ENCODE data around the gene SPRR1A.

GRCh38 chr1:152953761-152954160, 30.1 kb upstream of the SPRR1A start:
- TF ChIP-seq, protein P1, sequence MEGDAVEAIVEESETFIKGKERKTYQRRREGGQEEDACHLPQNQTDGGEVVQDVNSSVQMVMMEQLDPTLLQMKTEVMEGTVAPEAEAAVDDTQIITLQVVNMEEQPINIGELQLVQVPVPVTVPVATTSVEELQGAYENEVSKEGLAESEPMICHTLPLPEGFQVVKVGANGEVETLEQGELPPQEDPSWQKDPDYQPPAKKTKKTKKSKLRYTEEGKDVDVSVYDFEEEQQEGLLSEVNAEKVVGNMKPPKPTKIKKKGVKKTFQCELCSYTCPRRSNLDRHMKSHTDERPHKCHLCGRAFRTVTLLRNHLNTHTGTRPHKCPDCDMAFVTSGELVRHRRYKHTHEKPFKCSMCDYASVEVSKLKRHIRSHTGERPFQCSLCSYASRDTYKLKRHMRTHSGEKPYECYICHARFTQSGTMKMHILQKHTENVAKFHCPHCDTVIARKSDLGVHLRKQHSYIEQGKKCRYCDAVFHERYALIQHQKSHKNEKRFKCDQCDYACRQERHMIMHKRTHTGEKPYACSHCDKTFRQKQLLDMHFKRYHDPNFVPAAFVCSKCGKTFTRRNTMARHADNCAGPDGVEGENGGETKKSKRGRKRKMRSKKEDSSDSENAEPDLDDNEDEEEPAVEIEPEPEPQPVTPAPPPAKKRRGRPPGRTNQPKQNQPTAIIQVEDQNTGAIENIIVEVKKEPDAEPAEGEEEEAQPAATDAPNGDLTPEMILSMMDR (IDR thresholded peaks at IDR 0.05; ENCODE audit: low read length) = no peak
- TF ChIP-seq EZH2phosphoT487 (IDR thresholded peaks at IDR 0.05; ENCODE audit: low read length) = no peak
